Esophagus muscularis mucosa (tissue), 3 donors: ENCODE results near the gene IPO8.

Source experiments
- CTCF ChIP-seq, 3 experiments: fragments of 200-600 bp in 2 of 3; fragments of 450-650 bp in 1 of 3; sonication (generic) in 2 of 3; IDR thresholded peaks; one replicate each; pipeline ENCODE4 v1.5.1; 2017 to 2019; ENCODE audit warnings: antibody characterized with exemption in 3 of 3, mild to moderate bottlenecking in 2 of 3, moderate library complexity in 1 of 3
- POLR2A ChIP-seq: fragments of 450-650 bp; IDR thresholded peaks from one replicate; pipeline ENCODE4 v1.6.1; 2017; ENCODE audit warnings: antibody characterized with exemption, moderate library complexity, mild to moderate bottlenecking, low read depth
- POLR2AphosphoS5 ChIP-seq, 2 donors: sonication (generic); formaldehyde crosslinking; IDR thresholded peaks; one replicate each; pipeline ENCODE4 v1.6.1; 2017; ENCODE audit warnings: antibody characterized with exemption in 2 of 2

DNA sequence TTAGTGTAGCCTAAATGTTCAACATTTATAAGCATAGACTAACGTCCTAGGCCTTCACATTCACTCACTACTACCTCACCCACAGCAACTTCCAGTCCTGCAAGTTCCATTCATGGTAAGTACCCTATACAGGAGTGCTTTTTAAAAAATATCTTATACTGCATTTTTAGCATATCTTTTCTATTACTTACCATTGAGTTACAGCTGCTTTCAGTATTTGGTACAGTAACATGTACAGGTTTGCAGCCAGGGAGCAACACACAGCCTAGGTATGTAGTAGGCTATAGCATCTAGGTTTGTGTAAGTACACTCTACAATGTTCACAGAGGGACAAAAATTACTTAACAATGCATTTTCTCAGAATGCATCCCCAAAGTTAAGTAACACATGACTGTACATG lies 17.4 kb downstream of the IPO8 start:
- TF ChIP-seq POLR2AphosphoS5 (IDR thresholded peaks at IDR 0.05), result no peak
- no peak for TF ChIP-seq POLR2A
- TF ChIP-seq CTCF (IDR thresholded peaks at IDR 0.05), result no peak
